Hepatocyte (in vitro differentiated cells): ENCODE results near the gene PAFAH2. TPM values are rescaled to one million over a fixed set of nuclear protein-coding genes. Genes with fewer than 3 reads are reported as not detected.

Source experiments
- DNase-seq: peaks from one replicate; pipeline ENCODE4 v3.0.0-alpha.2; 2016; ENCODE audit warnings: low spot score
- H2AFZ ChIP-seq: fragments of 200-600 bp; sonication (generic); 2 replicates; pipeline ENCODE4 v1.6.0; 2016; ENCODE audit warnings: antibody characterized with exemption, mild to moderate bottlenecking
- H3K27ac ChIP-seq: fragments of 200-600 bp; sonication (generic); 2 replicates; pipeline ENCODE4 v1.5.1; 2016; ENCODE audit warnings: mild to moderate bottlenecking
- H3K27me3 ChIP-seq: fragments of 200-600 bp; sonication (generic); 2 replicates; pipeline ENCODE4 v1.6.1; 2016
- H3K36me3 ChIP-seq: fragments of 200-600 bp; sonication (generic); replicated peaks from 2 replicates; pipeline ENCODE4 v1.5.1; 2016; ENCODE audit warnings: low read depth; ENCODE audit not compliant: insufficient read depth
- H3K4me1 ChIP-seq: fragments of 200-600 bp; sonication (generic); 2 replicates; pipeline ENCODE4 v1.5.1; 2016; ENCODE audit warnings: mild to moderate bottlenecking, moderate library complexity; ENCODE audit not compliant: insufficient read depth
- H3K4me2 ChIP-seq: fragments of 200-600 bp; sonication (generic); 2 replicates; pipeline ENCODE4 v1.6.0; 2016
- H3K4me3 ChIP-seq: fragments of 200-600 bp; sonication (generic); 2 replicates; pipeline ENCODE4 v1.5.1; 2016; ENCODE audit warnings: mild to moderate bottlenecking
- H3K79me2 ChIP-seq: fragments of 200-600 bp; sonication (generic); 2 replicates; pipeline ENCODE4 v1.6.0; 2017; ENCODE audit warnings: mild to moderate bottlenecking
- H3K9me2 ChIP-seq: fragments of 200-600 bp; sonication (generic); replicated peaks from 2 replicates; pipeline ENCODE4 v1.6.0; 2017; ENCODE audit warnings: mild to moderate bottlenecking; ENCODE audit not compliant: insufficient read depth
- H3K9me3 ChIP-seq: fragments of 200-600 bp; sonication (generic); 2 replicates; pipeline ENCODE4 v1.5.1; 2016; ENCODE audit warnings: low read depth, mild to moderate bottlenecking
- H4K20me1 ChIP-seq: fragments of 200-600 bp; sonication (generic); 2 replicates; pipeline ENCODE4 v1.6.0; 2016; ENCODE audit warnings: mild to moderate bottlenecking; ENCODE audit not compliant: insufficient read depth, poor library complexity, severe bottlenecking
- EZH2 ChIP-seq: fragments of 200-600 bp; sonication (generic); IDR thresholded peaks from 2 replicates; pipeline ENCODE4 v1.6.1; 2016; ENCODE audit warnings: antibody characterized with exemption, mild to moderate bottlenecking, borderline replicate concordance
- EZH2phosphoT487 ChIP-seq: fragments of 200-600 bp; sonication (generic); IDR thresholded peaks from one replicate; pipeline ENCODE4 v1.6.1; 2018; ENCODE audit warnings: antibody characterized with exemption, mild to moderate bottlenecking, low read depth, moderate library complexity; ENCODE audit not compliant: unreplicated experiment, severe bottlenecking
- WGBS: methylation state at CpG from one replicate; pipeline ENCODE4 v1.1.6; 2016; ENCODE audit warnings: low lambda C conversion rate; ENCODE audit errors: missing lambda C conversion rate; 5-methylcytosine and 5-hydroxymethylcytosine counted together
- polyA plus RNA-seq: library from polyadenylated mRNA; unstranded; fragments of >200 nt; fragmentation: Nextera tagmentation; extraction: Ambion mirVana; gene quantifications from 2 replicates; pipeline ENCODE4 v1.2.1, GENCODE V29; 2016
- total RNA-seq: library from RNA; depleted of rRNA; stranded (reverse); fragments of >200 nt; gene quantifications from 2 replicates; pipeline ENCODE4 v1.2.3, GENCODE V29; 2014
- TF ChIP-seq, protein P1 (sequence below): fragments of 200-600 bp; sonication (generic); IDR thresholded peaks from 2 replicates; pipeline ENCODE4 v1.5.1; 2016; ENCODE audit warnings: antibody characterized with exemption, mild to moderate bottlenecking; ENCODE audit not compliant: poor library complexity

The PAFAH2 gene
- total and polyA plus RNA-seq, 2 experiments from 2014 or later = 22.7 to 24.6 TPM

- H3K36me3 ChIP-seq = no peaks in the 10 kb centered on the region
- no peaks in the 10 kb centered on the region for H3K9me3 ChIP-seq
- H3K27ac ChIP-seq = no peak overlapping the region
- DNase-seq = no peak
- no peaks in the 10 kb centered on the region for H3K9me2 ChIP-seq
- WGBS = 88% methylated on average over 12 of the region's 12 CpGs
- H3K4me1 ChIP-seq = peaks cover 9% of the 10 kb centered on the region
- no peaks in the 10 kb centered on the region for H3K79me2 ChIP-seq
- TF ChIP-seq EZH2 (no peak), EZH2phosphoT487 (no peak)
- TF ChIP-seq, protein P1, sequence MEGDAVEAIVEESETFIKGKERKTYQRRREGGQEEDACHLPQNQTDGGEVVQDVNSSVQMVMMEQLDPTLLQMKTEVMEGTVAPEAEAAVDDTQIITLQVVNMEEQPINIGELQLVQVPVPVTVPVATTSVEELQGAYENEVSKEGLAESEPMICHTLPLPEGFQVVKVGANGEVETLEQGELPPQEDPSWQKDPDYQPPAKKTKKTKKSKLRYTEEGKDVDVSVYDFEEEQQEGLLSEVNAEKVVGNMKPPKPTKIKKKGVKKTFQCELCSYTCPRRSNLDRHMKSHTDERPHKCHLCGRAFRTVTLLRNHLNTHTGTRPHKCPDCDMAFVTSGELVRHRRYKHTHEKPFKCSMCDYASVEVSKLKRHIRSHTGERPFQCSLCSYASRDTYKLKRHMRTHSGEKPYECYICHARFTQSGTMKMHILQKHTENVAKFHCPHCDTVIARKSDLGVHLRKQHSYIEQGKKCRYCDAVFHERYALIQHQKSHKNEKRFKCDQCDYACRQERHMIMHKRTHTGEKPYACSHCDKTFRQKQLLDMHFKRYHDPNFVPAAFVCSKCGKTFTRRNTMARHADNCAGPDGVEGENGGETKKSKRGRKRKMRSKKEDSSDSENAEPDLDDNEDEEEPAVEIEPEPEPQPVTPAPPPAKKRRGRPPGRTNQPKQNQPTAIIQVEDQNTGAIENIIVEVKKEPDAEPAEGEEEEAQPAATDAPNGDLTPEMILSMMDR = no peak
- no peaks in the 10 kb centered on the region for H4K20me1 ChIP-seq
- no peak overlapping the region for H3K4me3 ChIP-seq
- no peak overlapping the region for H2AFZ ChIP-seq
- H3K27me3 ChIP-seq = no peaks in the 10 kb centered on the region
- no peak overlapping the region for H3K4me2 ChIP-seq
Measured at GRCh38 chr1:26032656-26033357, 34.9 kb upstream of the PAFAH2 start.

DNA sequence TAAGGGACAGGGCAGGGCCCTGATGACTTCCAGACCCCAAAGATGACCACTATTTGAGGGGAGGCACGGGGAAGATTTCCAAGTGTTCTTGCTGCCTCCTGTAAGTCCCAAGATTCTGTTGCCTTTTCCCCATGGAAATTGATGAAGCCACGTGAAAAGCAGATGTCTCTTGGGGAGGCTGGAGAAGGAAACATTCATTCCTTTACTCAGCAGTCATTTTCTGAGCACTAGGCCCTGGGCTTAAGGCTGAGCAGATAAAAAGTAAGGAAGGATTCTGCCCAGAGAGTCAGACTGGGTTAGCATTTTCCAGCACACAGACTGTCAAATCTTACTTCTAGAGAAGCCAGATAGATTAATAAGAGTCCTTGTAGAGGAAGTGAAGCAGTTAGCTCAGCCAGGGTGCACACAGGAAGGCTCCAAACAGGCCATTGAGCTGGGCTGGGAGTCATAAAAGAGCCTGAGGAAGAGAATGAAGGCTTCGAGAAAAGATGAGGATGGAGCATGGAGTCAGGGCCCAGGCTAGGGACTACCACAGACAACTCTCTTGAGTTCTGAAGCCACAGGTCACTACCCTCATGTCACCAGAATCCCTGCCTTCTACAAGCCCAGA is 33.9 kb upstream of the PAFAH2 start:
- WGBS = 60% methylated on average over 3 of the region's 3 CpGs
- Histone ChIP-seq H3K4me2 (no peak overlapping the region), H3K79me2 (no peaks in the 10 kb centered on the region), H3K27ac (no peak overlapping the region), H4K20me1 (no peaks in the 10 kb centered on the region), H3K27me3 (no peaks in the 10 kb centered on the region), H3K9me3 (no peaks in the 10 kb centered on the region), H3K36me3 (no peaks in the 10 kb centered on the region), H3K4me3 (no peak overlapping the region), H3K9me2 (no peaks in the 10 kb centered on the region), H2AFZ (no peak overlapping the region), H3K4me1 (peaks cover 4% of the 10 kb centered on the region)
- no peak for DNase-seq
- TF ChIP-seq, protein P1 = no peak
- no peak for TF ChIP-seq EZH2phosphoT487
- no peak for TF ChIP-seq EZH2

DNA sequence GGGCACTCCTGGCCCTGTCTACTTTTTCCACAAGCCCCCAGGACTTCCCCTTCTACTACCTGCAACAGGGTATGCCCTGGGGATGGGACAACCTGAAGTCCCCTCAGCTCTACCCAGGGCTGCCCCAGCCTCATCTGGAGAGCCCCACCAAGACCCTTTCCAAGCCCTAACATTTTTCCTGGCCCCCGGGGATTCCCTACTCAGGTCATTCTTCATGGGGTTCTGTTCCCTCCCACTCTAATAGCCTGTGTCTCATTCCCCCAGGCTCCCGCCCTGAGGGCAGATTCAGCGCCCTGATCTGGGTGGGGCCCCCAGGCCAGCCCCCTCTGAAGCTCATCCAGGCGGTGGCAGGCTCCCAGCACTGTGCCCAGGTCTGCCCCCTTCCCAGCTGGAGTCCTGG is 33.3 kb upstream of the PAFAH2 start:
- H3K4me1 ChIP-seq = peaks cover 2% of the 10 kb centered on the region
- H3K27ac ChIP-seq = no peak overlapping the region
- H3K4me3 ChIP-seq = no peak overlapping the region
- H2AFZ ChIP-seq = no peak overlapping the region
- H4K20me1 ChIP-seq = no peaks in the 10 kb centered on the region
- no peak for DNase-seq
- no peak overlapping the region for H3K4me2 ChIP-seq
- H3K9me2 ChIP-seq = no peaks in the 10 kb centered on the region
- TF ChIP-seq EZH2phosphoT487 = no peak
- TF ChIP-seq, protein P1 = no peak
- no peak for TF ChIP-seq EZH2
- WGBS = 68% methylated on average over 4 of the region's 4 CpGs
- H3K27me3 ChIP-seq = no peaks in the 10 kb centered on the region
- H3K9me3 ChIP-seq = no peaks in the 10 kb centered on the region
- no peaks in the 10 kb centered on the region for H3K36me3 ChIP-seq
- H3K79me2 ChIP-seq = no peaks in the 10 kb centered on the region
